HuH-7.5 (cell line): ENCODE measurements around the gene KCNE3.

ENCODE experiments used
- DNase-seq: peaks from one replicate; pipeline ENCODE4 v3.0.0; 2011; ENCODE audit warnings: low spot score

Gene KCNE3

GRCh38 chr11:74466916-74467885 is at the start of gene KCNE3:
KCNE3 (minus strand) TSS chr11:74467549; CDS start chr11:74457563, 9,986 bp downstream.
- DNase-seq = peak; percentile 35

GRCh38 chr11:74507582-74507981 is 40.2 kb upstream of the KCNE3 start:
- no peak for DNase-seq

GRCh38 chr11:74506823-74507222 is 39.5 kb upstream of the KCNE3 start:
- no peak for DNase-seq

- DNase-seq = no peak
Measured at GRCh38 chr11:74505911-74506310, 38.6 kb upstream of the KCNE3 start.

- no peak for DNase-seq
Measured at GRCh38 chr11:74504100-74504691, 36.8 kb upstream of the KCNE3 start.

GRCh38 chr11:74494916-74495315 is 27.6 kb upstream of the KCNE3 start:
- DNase-seq = no peak

GRCh38 chr11:74493791-74494630 is 26.7 kb upstream of the KCNE3 start:
- DNase-seq = no peak

- DNase-seq = peak; percentile 68
Measured at GRCh38 chr11:74492974-74493790, 25.8 kb upstream of the KCNE3 start, which contains the start of gene LIPT2. LIPT2 (minus strand) TSS chr11:74493724; CDS start chr11:74493703, 21 bp downstream.

GRCh38 chr11:74492084-74492483 is 24.7 kb upstream of the KCNE3 start:
- DNase-seq = no peak

GRCh38 chr11:74490941-74491340 is 23.6 kb upstream of the KCNE3 start:
- DNase-seq = no peak

GRCh38 chr11:74487875-74488274 is 20.5 kb upstream of the KCNE3 start:
- no peak for DNase-seq

GRCh38 chr11:74485868-74486267 is 18.5 kb upstream of the KCNE3 start:
- no peak for DNase-seq

- no peak for DNase-seq
Measured at GRCh38 chr11:74480688-74481417, 13.5 kb upstream of the KCNE3 start.

- DNase-seq = no peak
Measured at GRCh38 chr11:74479732-74480123, 12.4 kb upstream of the KCNE3 start.

- DNase-seq = no peak
Measured at GRCh38 chr11:74478877-74479731, 11.8 kb upstream of the KCNE3 start.

- no peak for DNase-seq
Measured at GRCh38 chr11:74476536-74476935, 9.2 kb upstream of the KCNE3 start.

GRCh38 chr11:74474316-74474715 is 7.0 kb upstream of the KCNE3 start:
- DNase-seq = no peak

GRCh38 chr11:74473382-74474173 is 6.2 kb upstream of the KCNE3 start:
- no peak for DNase-seq
